WTC11 (cell line): ENCODE measurements around the gene SLC19A2. TPM values are rescaled to one million over a fixed set of nuclear protein-coding genes. Genes with fewer than 3 reads are reported as not detected.

Source experiments
- ATAC-seq: fragments of 200-7000 bp; cut with Tn5 transposase; 2 replicates; pipeline ENCODE4 v1.10.0; 2021; ENCODE audit warnings: mild to moderate bottlenecking, moderate library complexity
- CTCF ChIA-PET: fragments of 300-600 bp; sonication (Branson Sonifier 250); formaldehyde crosslinking; loops from one replicate; lab custom pipeline; 2021; ENCODE audit warnings: antibody characterized with exemption; lab: Charles Lee
- POLR2A ChIA-PET: fragments of 350-600 bp; sonication (Branson Sonifier 250); formaldehyde crosslinking; loops from one replicate; lab custom pipeline; 2021; ENCODE audit warnings: antibody characterized with exemption; lab: Charles Lee
- DNase-seq: peaks from one replicate; pipeline ENCODE4 v3.0.0; 2021; ENCODE audit warnings: low spot score
- H3K27ac Mint-ChIP-seq: 2 replicates; pipeline ENCODE4 v1.8.0; 2021; ENCODE audit warnings: mixed read lengths
- H3K27me3 Mint-ChIP-seq: 2 replicates; pipeline ENCODE4 v1.8.0; 2021; ENCODE audit warnings: low read depth, mild to moderate bottlenecking, moderate library complexity, mixed read lengths
- H3K36me3 Mint-ChIP-seq: 2 replicates; pipeline ENCODE4 v1.8.0; 2021; ENCODE audit warnings: mixed read lengths
- H3K4me1 Mint-ChIP-seq: 2 replicates; pipeline ENCODE4 v1.8.0; 2022; ENCODE audit warnings: mixed read lengths
- H3K4me3 Mint-ChIP-seq: 2 replicates; pipeline ENCODE4 v1.8.0; 2021; ENCODE audit warnings: mild to moderate bottlenecking, moderate library complexity, mixed read lengths
- H3K9me3 Mint-ChIP-seq: 2 replicates; pipeline ENCODE4 v1.8.0; 2021; ENCODE audit warnings: mixed read lengths
- ATF1 ChIP-seq: sonication (generic); formaldehyde crosslinking; IDR thresholded peaks from 2 replicates; pipeline ENCODE4 v1.8.1; 2023; ENCODE audit warnings: mild to moderate bottlenecking, moderate library complexity, missing genetic modification reagents
- IRF1 ChIP-seq: sonication (generic); formaldehyde crosslinking; IDR thresholded peaks from 2 replicates; pipeline ENCODE4 v1.8.0; 2023; ENCODE audit warnings: missing genetic modification reagents
- KAT7 ChIP-seq: sonication (generic); formaldehyde crosslinking; IDR thresholded peaks from 2 replicates; pipeline ENCODE4 v1.8.1; 2023; ENCODE audit warnings: missing genetic modification reagents, mild to moderate bottlenecking, borderline replicate concordance
- MXD4 ChIP-seq: fragments of 250-450 bp; sonication (Bioruptor Pico); IDR thresholded peaks from 2 replicates; pipeline ENCODE4 v1.8.0; 2021; ENCODE audit warnings: mild to moderate bottlenecking, moderate library complexity, borderline replicate concordance
- MYBL2 ChIP-seq: sonication (generic); formaldehyde crosslinking; IDR thresholded peaks from 2 replicates; pipeline ENCODE4 v1.8.1; 2023; ENCODE audit warnings: mild to moderate bottlenecking, moderate library complexity, missing genetic modification reagents
- NFATC4 ChIP-seq: fragments of 250-450 bp; sonication (Bioruptor Pico); IDR thresholded peaks from 2 replicates; pipeline ENCODE4 v1.9.0; 2021; ENCODE audit warnings: mild to moderate bottlenecking
- SMAD4 ChIP-seq: sonication (generic); formaldehyde crosslinking; IDR thresholded peaks from 2 replicates; pipeline ENCODE4 v1.8.0; 2022; ENCODE audit warnings: mild to moderate bottlenecking, missing genetic modification reagents
- SP1 ChIP-seq: sonication (generic); formaldehyde crosslinking; conservative IDR thresholded peaks from 2 replicates; pipeline ENCODE4 v1.8.1; 2022; ENCODE audit warnings: missing genetic modification reagents
- TCF7 ChIP-seq: sonication (generic); formaldehyde crosslinking; IDR thresholded peaks from 2 replicates; pipeline ENCODE4 v1.8.0; 2022; ENCODE audit warnings: mild to moderate bottlenecking, low read depth, missing genetic modification reagents, moderate library complexity
- ZNF416 ChIP-seq: fragments of 250-450 bp; sonication (Bioruptor Pico); IDR thresholded peaks from 2 replicates; pipeline ENCODE4 v1.9.0; 2021; ENCODE audit warnings: mild to moderate bottlenecking, inconsistent platforms
- ZNF671 ChIP-seq: fragments of 250-450 bp; sonication (Bioruptor Pico); IDR thresholded peaks from 2 replicates; pipeline ENCODE4 v1.8.0; 2021; ENCODE audit warnings: mild to moderate bottlenecking
- total RNA-seq: library from RNA; stranded (reverse); gene quantifications from 3 replicates; pipeline ENCODE4 v1.2.3, GENCODE V29; 2021
- TF ChIP-seq, protein P1 (sequence below): sonication (generic); formaldehyde crosslinking; IDR thresholded peaks from 2 replicates; pipeline ENCODE4 v1.8.0; 2022; ENCODE audit warnings: mild to moderate bottlenecking, missing genetic modification reagents
- TF ChIP-seq, protein P2 (sequence below): sonication (generic); formaldehyde crosslinking; conservative IDR thresholded peaks from 2 replicates; pipeline ENCODE4 v1.8.1; 2023; ENCODE audit warnings: mild to moderate bottlenecking, low read depth, missing genetic modification reagents, moderate library complexity
- TF ChIP-seq, protein P3 (sequence below): sonication (generic); formaldehyde crosslinking; IDR thresholded peaks from 2 replicates; pipeline ENCODE4 v1.8.1; 2022; ENCODE audit warnings: low read depth, missing genetic modification reagents, borderline replicate concordance
- TF ChIP-seq, protein P4 (sequence below): fragments of 250-450 bp; sonication (Bioruptor Pico); IDR thresholded peaks from 2 replicates; pipeline ENCODE4 v1.9.0; 2021; ENCODE audit warnings: mild to moderate bottlenecking
- TF ChIP-seq, protein P5 (sequence below): fragments of 250-450 bp; sonication (Bioruptor Pico); IDR thresholded peaks from 2 replicates; pipeline ENCODE4 v1.9.0; 2021; ENCODE audit warnings: moderate library complexity, mild to moderate bottlenecking, inconsistent platforms, borderline replicate concordance

The SLC19A2 gene
- total RNA-seq, 1 experiment from 2014 or later = 15.8 TPM

DNA sequence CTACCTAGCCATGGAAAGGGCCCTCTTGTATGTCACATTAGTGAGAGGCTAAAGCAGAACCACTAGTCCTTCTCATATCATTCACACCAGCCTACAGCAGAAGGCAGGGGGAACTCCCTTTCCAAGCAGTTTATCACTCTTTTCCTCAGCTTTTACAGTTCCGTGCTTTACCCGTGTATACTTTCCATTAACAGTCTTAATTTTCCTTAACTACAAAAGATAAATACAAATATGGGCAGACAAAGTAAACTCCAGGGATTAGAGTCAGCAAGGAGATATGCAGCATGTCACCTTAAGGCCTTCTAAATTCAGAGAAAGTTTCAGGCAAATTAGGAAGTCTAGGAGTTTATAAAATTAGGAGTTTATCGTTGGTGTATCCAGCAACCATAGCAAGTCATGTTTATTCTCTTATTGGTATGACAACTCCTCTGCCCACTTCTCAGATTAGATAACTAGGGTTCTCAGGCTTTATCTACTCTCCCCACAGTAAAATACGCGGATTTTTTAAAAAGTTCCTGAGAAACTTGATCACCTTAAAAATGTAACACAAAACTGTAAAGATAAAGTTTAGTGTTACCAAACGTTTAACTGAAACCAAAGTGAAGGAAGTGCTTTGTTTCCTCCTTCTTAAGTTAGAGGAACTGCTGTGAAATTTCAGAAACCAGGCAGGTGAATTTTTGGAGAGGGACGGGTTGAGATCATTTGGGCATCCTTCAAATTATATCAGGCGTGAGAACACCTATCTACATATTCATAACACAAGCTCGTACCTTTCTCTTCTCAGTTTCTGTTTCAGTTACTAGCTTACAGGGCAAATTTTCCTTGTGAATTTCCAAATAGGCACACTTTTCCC is 42.7 kb upstream of the SLC19A2 start:
- TF ChIP-seq, protein P1, sequence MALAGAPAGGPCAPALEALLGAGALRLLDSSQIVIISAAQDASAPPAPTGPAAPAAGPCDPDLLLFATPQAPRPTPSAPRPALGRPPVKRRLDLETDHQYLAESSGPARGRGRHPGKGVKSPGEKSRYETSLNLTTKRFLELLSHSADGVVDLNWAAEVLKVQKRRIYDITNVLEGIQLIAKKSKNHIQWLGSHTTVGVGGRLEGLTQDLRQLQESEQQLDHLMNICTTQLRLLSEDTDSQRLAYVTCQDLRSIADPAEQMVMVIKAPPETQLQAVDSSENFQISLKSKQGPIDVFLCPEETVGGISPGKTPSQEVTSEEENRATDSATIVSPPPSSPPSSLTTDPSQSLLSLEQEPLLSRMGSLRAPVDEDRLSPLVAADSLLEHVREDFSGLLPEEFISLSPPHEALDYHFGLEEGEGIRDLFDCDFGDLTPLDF (CRISPR knock-in tag) = no peak
- TF ChIP-seq, protein P2, sequence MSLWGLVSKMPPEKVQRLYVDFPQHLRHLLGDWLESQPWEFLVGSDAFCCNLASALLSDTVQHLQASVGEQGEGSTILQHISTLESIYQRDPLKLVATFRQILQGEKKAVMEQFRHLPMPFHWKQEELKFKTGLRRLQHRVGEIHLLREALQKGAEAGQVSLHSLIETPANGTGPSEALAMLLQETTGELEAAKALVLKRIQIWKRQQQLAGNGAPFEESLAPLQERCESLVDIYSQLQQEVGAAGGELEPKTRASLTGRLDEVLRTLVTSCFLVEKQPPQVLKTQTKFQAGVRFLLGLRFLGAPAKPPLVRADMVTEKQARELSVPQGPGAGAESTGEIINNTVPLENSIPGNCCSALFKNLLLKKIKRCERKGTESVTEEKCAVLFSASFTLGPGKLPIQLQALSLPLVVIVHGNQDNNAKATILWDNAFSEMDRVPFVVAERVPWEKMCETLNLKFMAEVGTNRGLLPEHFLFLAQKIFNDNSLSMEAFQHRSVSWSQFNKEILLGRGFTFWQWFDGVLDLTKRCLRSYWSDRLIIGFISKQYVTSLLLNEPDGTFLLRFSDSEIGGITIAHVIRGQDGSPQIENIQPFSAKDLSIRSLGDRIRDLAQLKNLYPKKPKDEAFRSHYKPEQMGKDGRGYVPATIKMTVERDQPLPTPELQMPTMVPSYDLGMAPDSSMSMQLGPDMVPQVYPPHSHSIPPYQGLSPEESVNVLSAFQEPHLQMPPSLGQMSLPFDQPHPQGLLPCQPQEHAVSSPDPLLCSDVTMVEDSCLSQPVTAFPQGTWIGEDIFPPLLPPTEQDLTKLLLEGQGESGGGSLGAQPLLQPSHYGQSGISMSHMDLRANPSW (CRISPR knock-in tag) = no peak
- no peak for TF ChIP-seq TCF7 (CRISPR knock-in tag)
- no peak for TF ChIP-seq MXD4 (CRISPR knock-in tag)
- no peak for TF ChIP-seq SP1 (CRISPR knock-in tag)
- no peak for TF ChIP-seq MYBL2 (CRISPR knock-in tag)
- TF ChIP-seq, protein P3, sequence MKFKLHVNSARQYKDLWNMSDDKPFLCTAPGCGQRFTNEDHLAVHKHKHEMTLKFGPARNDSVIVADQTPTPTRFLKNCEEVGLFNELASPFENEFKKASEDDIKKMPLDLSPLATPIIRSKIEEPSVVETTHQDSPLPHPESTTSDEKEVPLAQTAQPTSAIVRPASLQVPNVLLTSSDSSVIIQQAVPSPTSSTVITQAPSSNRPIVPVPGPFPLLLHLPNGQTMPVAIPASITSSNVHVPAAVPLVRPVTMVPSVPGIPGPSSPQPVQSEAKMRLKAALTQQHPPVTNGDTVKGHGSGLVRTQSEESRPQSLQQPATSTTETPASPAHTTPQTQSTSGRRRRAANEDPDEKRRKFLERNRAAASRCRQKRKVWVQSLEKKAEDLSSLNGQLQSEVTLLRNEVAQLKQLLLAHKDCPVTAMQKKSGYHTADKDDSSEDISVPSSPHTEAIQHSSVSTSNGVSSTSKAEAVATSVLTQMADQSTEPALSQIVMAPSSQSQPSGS = no peak
- TF ChIP-seq NFATC4 (CRISPR knock-in tag) = no peak
- no peak for TF ChIP-seq ATF1 (CRISPR knock-in tag)
- no peak for TF ChIP-seq ZNF416 (CRISPR knock-in tag)
- TF ChIP-seq, protein P4, sequence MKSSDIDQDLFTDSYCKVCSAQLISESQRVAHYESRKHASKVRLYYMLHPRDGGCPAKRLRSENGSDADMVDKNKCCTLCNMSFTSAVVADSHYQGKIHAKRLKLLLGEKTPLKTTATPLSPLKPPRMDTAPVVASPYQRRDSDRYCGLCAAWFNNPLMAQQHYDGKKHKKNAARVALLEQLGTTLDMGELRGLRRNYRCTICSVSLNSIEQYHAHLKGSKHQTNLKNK = no peak
- TF ChIP-seq, protein P5, sequence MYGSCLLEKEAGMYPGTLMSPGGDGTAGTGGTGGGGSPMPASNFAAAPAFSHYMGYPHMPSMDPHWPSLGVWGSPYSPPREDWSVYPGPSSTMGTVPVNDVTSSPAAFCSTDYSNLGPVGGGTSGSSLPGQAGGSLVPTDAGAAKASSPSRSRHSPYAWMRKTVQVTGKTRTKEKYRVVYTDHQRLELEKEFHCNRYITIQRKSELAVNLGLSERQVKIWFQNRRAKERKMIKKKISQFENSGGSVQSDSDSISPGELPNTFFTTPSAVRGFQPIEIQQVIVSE (CRISPR knock-in tag) = no peak
- no peak for TF ChIP-seq ZNF671 (CRISPR knock-in tag)
- TF ChIP-seq KAT7 (CRISPR knock-in tag) = no peak
- TF ChIP-seq SMAD4 (CRISPR knock-in tag) = no peak
- no peak for TF ChIP-seq IRF1
- TF ChIP-seq, all 79 proteins: peak for 0
- H3K4me3 Mint-ChIP-seq = peak overlapping the region; percentile 39
- no peaks in the 10 kb centered on the region for H3K9me3 Mint-ChIP-seq
- DNase-seq = no peak
- peak overlapping the region; percentile 95 for H3K27ac Mint-ChIP-seq
- peaks cover 32% of the 10 kb centered on the region for H3K4me1 Mint-ChIP-seq
- no peak; the same call in 1 of the 2 replicates for ATAC-seq
- no peaks in the 10 kb centered on the region for H3K36me3 Mint-ChIP-seq
- ChIA-PET CTCF (interaction anchor here (2.9 kb wide), 1 partner anchor 42 kb away, joined by 13 read pairs; the partner anchor contains the start of gene SLC19A2), POLR2A (interaction anchor here (1.2 to 2.2 kb wide), 2 partner anchors 42 to 68 kb away, joined by 3 to 15 read pairs; partner anchors contain the start of gene SLC19A2)
- H3K27me3 Mint-ChIP-seq = no peaks in the 10 kb centered on the region
